NCI-H526 (cell line): Measurements from ENCODE around the gene CCDC85B.
"Not testable (repeated sequence)": the region's sequence is repeated elsewhere in the genome, so short reads cannot be mapped to it uniquely, and the experiment has no call there.

ENCODE experiments used
- DNase-seq, 2 experiments: peaks; one replicate each; lab custom pipeline; 2025; lab: John Stamatoyannopoulos, UW

Gene CCDC85B

GRCh38 chr11:65887723-65888162 is 2.7 kb upstream of the CCDC85B start:
- DNase-seq, result no peak

GRCh38 chr11:65888163-65888814 is 2.2 kb upstream of the CCDC85B start, which contains the start of gene FIBP:
FIBP (minus strand) TSS chr11:65888471; CDS start chr11:65888418, 53 bp downstream.
- peak; percentile 96 to 99 for DNase-seq

- peak in 1 of 2 experiments; percentile 70 for DNase-seq
These were observed 1.0 kb downstream of the CCDC85B start for GRCh38 chr11:65891219-65892136.

GRCh38 chr11:65892137-65892540 is 1.7 kb downstream of the CCDC85B start:
- not testable (repeated sequence) for DNase-seq

GRCh38 chr11:65892661-65893317 is 2.3 kb downstream of the CCDC85B start:
- no peak for DNase-seq

- DNase-seq, result no peak
These were observed 3.6 kb downstream of the CCDC85B start for GRCh38 chr11:65894034-65894591.

- no peak for DNase-seq
These were observed 5.1 kb downstream of the CCDC85B start for GRCh38 chr11:65895482-65895981.

GRCh38 chr11:65896034-65896999 is 5.8 kb downstream of the CCDC85B start:
- no peak for DNase-seq

- DNase-seq, result no peak
These were observed 6.6 kb downstream of the CCDC85B start for GRCh38 chr11:65897020-65897471.

- DNase-seq, result no peak
These were observed 8.3 kb downstream of the CCDC85B start for GRCh38 chr11:65898656-65899355.

- no peak for DNase-seq
These were observed 9.1 kb downstream of the CCDC85B start for GRCh38 chr11:65899356-65900124.

GRCh38 chr11:65900125-65900898 is 9.8 kb downstream of the CCDC85B start, which contains the start of gene FOSL1:
FOSL1 (minus strand) TSS chr11:65900388; CDS start chr11:65900339, 49 bp downstream.
- DNase-seq, result peak; percentile 64 to 93

GRCh38 chr11:65900899-65901180 is 10.4 kb downstream of the CCDC85B start:
- DNase-seq, result no peak

GRCh38 chr11:65903068-65903481 is 12.6 kb downstream of the CCDC85B start:
- no peak for DNase-seq

GRCh38 chr11:65903715-65904114 is 13.2 kb downstream of the CCDC85B start:
- no peak for DNase-seq

- DNase-seq, result no peak
These were observed 16.1 kb downstream of the CCDC85B start for GRCh38 chr11:65906602-65907001.

GRCh38 chr11:65907878-65908277 is 17.4 kb downstream of the CCDC85B start:
- no peak for DNase-seq
